ENCODE measurements around the gene ROPN1B.
"Not testable (repeated sequence)": the region's sequence is repeated elsewhere in the genome, so short reads cannot be mapped to it uniquely, and the experiment has no call there.

DNA sequence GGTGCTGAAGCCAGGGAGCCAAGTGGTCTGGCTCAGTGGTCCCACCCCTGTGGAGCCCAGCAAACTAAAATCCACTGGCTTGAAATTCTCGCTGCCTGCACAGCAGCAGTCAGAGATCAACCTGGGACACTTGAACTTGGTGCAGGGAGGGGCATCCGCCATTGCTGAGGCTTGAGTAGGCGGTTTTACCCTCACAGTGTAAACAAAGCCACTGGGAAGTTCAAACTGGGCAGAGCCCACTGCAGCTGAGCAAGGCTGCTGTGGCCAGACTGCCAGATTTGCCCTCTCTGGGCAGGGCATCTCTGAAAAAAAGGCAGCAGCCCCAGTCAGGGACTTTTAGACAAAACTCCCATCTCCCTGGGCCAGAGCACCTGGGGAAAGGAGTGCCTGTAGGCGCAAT lies 27.8 kb downstream of the ROPN1B start:
- TF ChIP-seq POLR2A, POLR2AphosphoS5 (IDR thresholded peaks at IDR 0.05): not testable (repeated sequence)
- TF ChIP-seq, protein P1, sequence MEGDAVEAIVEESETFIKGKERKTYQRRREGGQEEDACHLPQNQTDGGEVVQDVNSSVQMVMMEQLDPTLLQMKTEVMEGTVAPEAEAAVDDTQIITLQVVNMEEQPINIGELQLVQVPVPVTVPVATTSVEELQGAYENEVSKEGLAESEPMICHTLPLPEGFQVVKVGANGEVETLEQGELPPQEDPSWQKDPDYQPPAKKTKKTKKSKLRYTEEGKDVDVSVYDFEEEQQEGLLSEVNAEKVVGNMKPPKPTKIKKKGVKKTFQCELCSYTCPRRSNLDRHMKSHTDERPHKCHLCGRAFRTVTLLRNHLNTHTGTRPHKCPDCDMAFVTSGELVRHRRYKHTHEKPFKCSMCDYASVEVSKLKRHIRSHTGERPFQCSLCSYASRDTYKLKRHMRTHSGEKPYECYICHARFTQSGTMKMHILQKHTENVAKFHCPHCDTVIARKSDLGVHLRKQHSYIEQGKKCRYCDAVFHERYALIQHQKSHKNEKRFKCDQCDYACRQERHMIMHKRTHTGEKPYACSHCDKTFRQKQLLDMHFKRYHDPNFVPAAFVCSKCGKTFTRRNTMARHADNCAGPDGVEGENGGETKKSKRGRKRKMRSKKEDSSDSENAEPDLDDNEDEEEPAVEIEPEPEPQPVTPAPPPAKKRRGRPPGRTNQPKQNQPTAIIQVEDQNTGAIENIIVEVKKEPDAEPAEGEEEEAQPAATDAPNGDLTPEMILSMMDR (IDR thresholded peaks at IDR 0.05 in 8 of 11, conservative IDR thresholded peaks at IDR 0.05 in 3 of 11) = not testable (repeated sequence)
